ENCODE results near the gene IL17RB. TPM values are rescaled to one million over a fixed set of nuclear protein-coding genes. Genes with fewer than 3 reads are reported as not detected.

IL17RB gene
- polyA plus RNA-seq, 1 donor (not counting 4 experiments of a cell fraction or from before 2014, with no cell fraction given) = not detected

DNA sequence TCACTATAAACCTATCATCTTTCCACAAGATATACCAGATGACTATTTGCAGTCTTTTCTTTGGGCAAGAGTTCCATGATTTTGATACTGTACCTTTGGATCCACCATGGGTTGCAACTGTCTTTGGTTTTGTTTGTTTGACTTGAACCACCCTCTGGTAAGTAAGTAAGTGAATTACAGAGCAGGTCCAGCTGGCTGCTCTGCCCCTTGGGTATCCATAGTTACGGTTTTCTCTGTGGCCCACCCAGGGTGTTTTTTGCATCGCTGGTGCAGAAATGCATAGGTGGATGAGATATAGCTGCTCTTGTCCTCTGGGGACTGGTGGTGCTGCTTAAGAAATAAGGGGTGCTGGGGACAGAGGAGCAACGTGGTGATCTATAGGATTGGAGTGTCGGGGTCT, 33.9 kb upstream of the IL17RB start:
- no peak overlapping the region for H3K4me3 ChIP-seq (ENCODE audit: control insufficient read depth in 2 of 3, extremely low read depth in 1 of 3, insufficient read depth in 2 of 3, low read depth in 1 of 3, low read length in 3 of 3)
- H3K9me1 ChIP-seq (ENCODE audit: control insufficient read depth, extremely low read depth, insufficient read depth, low read length) = no peaks in the 10 kb centered on the region
- H4K20me1 ChIP-seq (ENCODE audit: control insufficient read depth, extremely low read depth, insufficient read depth, low read length) = no peaks in the 10 kb centered on the region
- H3K9ac ChIP-seq (ENCODE audit: control insufficient read depth, extremely low read depth, insufficient read depth, low read length) = no peak overlapping the region
- no peak overlapping the region for H2AFZ ChIP-seq (ENCODE audit: control insufficient read depth, low read length)
- no peaks in the 10 kb centered on the region for H3K4me1 ChIP-seq (ENCODE audit: control insufficient read depth, extremely low read depth, insufficient read depth, low read length)
- H3K79me2 ChIP-seq (ENCODE audit: control insufficient read depth, insufficient read depth, low read length) = no peaks in the 10 kb centered on the region
- FAIRE-seq = no peak
- H3K4me2 ChIP-seq (ENCODE audit: control insufficient read depth, extremely low read depth, insufficient read depth, low read depth, low read length) = no peak overlapping the region
- H3K27me3 ChIP-seq (ENCODE audit: control insufficient read depth, extremely low read depth, insufficient read depth, low read length) = no peaks in the 10 kb centered on the region
- no peaks in the 10 kb centered on the region for H3K36me3 ChIP-seq (ENCODE audit: control insufficient read depth in 2 of 2, extremely low read depth in 1 of 2, insufficient read depth in 2 of 2, low read length in 2 of 2)
- H3K9me3 ChIP-seq (ENCODE audit: control insufficient read depth, low read depth, low read length) = no peaks in the 10 kb centered on the region
- no peak for TF ChIP-seq EZH2 (IDR thresholded peaks at IDR 0.05; ENCODE audit: low read length)
- TF ChIP-seq, protein P1, sequence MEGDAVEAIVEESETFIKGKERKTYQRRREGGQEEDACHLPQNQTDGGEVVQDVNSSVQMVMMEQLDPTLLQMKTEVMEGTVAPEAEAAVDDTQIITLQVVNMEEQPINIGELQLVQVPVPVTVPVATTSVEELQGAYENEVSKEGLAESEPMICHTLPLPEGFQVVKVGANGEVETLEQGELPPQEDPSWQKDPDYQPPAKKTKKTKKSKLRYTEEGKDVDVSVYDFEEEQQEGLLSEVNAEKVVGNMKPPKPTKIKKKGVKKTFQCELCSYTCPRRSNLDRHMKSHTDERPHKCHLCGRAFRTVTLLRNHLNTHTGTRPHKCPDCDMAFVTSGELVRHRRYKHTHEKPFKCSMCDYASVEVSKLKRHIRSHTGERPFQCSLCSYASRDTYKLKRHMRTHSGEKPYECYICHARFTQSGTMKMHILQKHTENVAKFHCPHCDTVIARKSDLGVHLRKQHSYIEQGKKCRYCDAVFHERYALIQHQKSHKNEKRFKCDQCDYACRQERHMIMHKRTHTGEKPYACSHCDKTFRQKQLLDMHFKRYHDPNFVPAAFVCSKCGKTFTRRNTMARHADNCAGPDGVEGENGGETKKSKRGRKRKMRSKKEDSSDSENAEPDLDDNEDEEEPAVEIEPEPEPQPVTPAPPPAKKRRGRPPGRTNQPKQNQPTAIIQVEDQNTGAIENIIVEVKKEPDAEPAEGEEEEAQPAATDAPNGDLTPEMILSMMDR (optimal IDR thresholded peaks at IDR 0.05 in 1 of 3, IDR thresholded peaks at IDR 0.05 in 1 of 3, conservative IDR thresholded peaks at IDR 0.05 in 1 of 3; ENCODE audit: extremely low read depth in 1 of 3, insufficient read depth in 2 of 3, low read length in 3 of 3) = peak in 1 of 3 experiments; percentile 9
- dilution Hi-C loops (cut with MboI; ENCODE audit: extremely low pct_ligation_motif_present, low sequenced_read_pairs) = no loop called here
- no peak for DNase-seq (ENCODE audit: low read depth, low spot score)
- H3K27ac ChIP-seq (ENCODE audit: control insufficient read depth, insufficient read depth, low read length) = no peak overlapping the region

DNA sequence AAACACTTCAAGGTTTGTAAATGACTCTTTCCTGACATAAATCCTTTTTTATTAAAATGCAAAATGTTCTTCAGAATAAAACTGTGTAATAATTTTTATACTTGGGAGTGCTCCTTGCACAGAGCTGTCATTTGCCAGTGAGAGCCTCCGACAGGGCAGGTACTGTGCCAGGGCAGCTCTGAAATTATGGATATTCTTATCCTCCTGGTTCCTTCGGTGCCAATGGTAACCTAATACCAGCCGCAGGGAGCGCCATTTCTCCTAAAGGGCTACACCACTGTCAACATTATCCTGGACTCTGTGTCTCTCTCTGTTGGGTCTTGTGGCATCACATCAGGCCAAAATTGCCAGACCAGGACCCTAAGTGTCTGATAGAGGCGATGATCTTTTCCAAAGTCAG, 33.1 kb upstream of the IL17RB start:
- FAIRE-seq = no peak
- H3K27me3 ChIP-seq (ENCODE audit: control insufficient read depth, extremely low read depth, insufficient read depth, low read length) = no peaks in the 10 kb centered on the region
- H3K27ac ChIP-seq (ENCODE audit: control insufficient read depth, insufficient read depth, low read length) = no peak overlapping the region
- no peak overlapping the region for H2AFZ ChIP-seq (ENCODE audit: control insufficient read depth, low read length)
- TF ChIP-seq, protein P1 (optimal IDR thresholded peaks at IDR 0.05 in 1 of 3, IDR thresholded peaks at IDR 0.05 in 1 of 3, conservative IDR thresholded peaks at IDR 0.05 in 1 of 3; ENCODE audit: extremely low read depth in 1 of 3, insufficient read depth in 2 of 3, low read length in 3 of 3) = no peak
- no peak for TF ChIP-seq EZH2 (IDR thresholded peaks at IDR 0.05; ENCODE audit: low read length)
- no peaks in the 10 kb centered on the region for H3K36me3 ChIP-seq (ENCODE audit: control insufficient read depth in 2 of 2, extremely low read depth in 1 of 2, insufficient read depth in 2 of 2, low read length in 2 of 2)
- dilution Hi-C loops (cut with MboI; ENCODE audit: extremely low pct_ligation_motif_present, low sequenced_read_pairs) = no loop called here
- H3K79me2 ChIP-seq (ENCODE audit: control insufficient read depth, insufficient read depth, low read length) = no peaks in the 10 kb centered on the region
- DNase-seq (ENCODE audit: low read depth, low spot score) = no peak
- no peaks in the 10 kb centered on the region for H4K20me1 ChIP-seq (ENCODE audit: control insufficient read depth, extremely low read depth, insufficient read depth, low read length)
- H3K9ac ChIP-seq (ENCODE audit: control insufficient read depth, extremely low read depth, insufficient read depth, low read length) = no peak overlapping the region
- no peaks in the 10 kb centered on the region for H3K4me1 ChIP-seq (ENCODE audit: control insufficient read depth, extremely low read depth, insufficient read depth, low read length)
- H3K9me3 ChIP-seq (ENCODE audit: control insufficient read depth, low read depth, low read length) = no peaks in the 10 kb centered on the region
- no peak overlapping the region for H3K4me3 ChIP-seq (ENCODE audit: control insufficient read depth in 2 of 3, extremely low read depth in 1 of 3, insufficient read depth in 2 of 3, low read depth in 1 of 3, low read length in 3 of 3)
- H3K4me2 ChIP-seq (ENCODE audit: control insufficient read depth, extremely low read depth, insufficient read depth, low read depth, low read length) = no peak overlapping the region
- no peaks in the 10 kb centered on the region for H3K9me1 ChIP-seq (ENCODE audit: control insufficient read depth, extremely low read depth, insufficient read depth, low read length)
